Measurements from ENCODE around the gene TEAD4.

The TEAD4 gene

GRCh38 chr12:2960390-2960956, 1.3 kb downstream of the TEAD4 start:
- in situ Hi-C loops (cut with MboI; ENCODE audit: low sequenced_read_pairs) = no loop called here

- in situ Hi-C loops (cut with MboI; ENCODE audit: low sequenced_read_pairs) = no loop called here
Measured at GRCh38 chr12:2960996-2961616, 1.9 kb downstream of the TEAD4 start.

GRCh38 chr12:2961705-2962104, 2.5 kb downstream of the TEAD4 start:
- in situ Hi-C loops (cut with MboI; ENCODE audit: low sequenced_read_pairs) = no loop called here

- in situ Hi-C loops (cut with MboI; ENCODE audit: low sequenced_read_pairs) = no loop called here
Measured at GRCh38 chr12:2963154-2963759, 4.1 kb downstream of the TEAD4 start.

GRCh38 chr12:2963760-2964292, 4.6 kb downstream of the TEAD4 start:
- in situ Hi-C loops (cut with MboI; ENCODE audit: low sequenced_read_pairs) = no loop called here

- in situ Hi-C loops (cut with MboI; ENCODE audit: low sequenced_read_pairs) = no loop called here
Measured at GRCh38 chr12:2967651-2968050, 8.5 kb downstream of the TEAD4 start.

GRCh38 chr12:2970744-2971143, 11.5 kb downstream of the TEAD4 start:
- in situ Hi-C loops (cut with MboI; ENCODE audit: low sequenced_read_pairs) = no loop called here

GRCh38 chr12:2973566-2973965, 14.4 kb downstream of the TEAD4 start:
- in situ Hi-C loops (cut with MboI; ENCODE audit: low sequenced_read_pairs) = no loop called here

GRCh38 chr12:2974560-2974971, 15.4 kb downstream of the TEAD4 start:
- in situ Hi-C loops (cut with MboI; ENCODE audit: low sequenced_read_pairs) = no loop called here

GRCh38 chr12:2976581-2976996, 17.4 kb downstream of the TEAD4 start:
- in situ Hi-C loops (cut with MboI; ENCODE audit: low sequenced_read_pairs) = no loop called here

GRCh38 chr12:2977776-2978175, 18.6 kb downstream of the TEAD4 start:
- in situ Hi-C loops (cut with MboI; ENCODE audit: low sequenced_read_pairs) = no loop called here

GRCh38 chr12:2979806-2980205, 20.6 kb downstream of the TEAD4 start:
- in situ Hi-C loops (cut with MboI; ENCODE audit: low sequenced_read_pairs) = no loop called here

GRCh38 chr12:2980630-2981029, 21.4 kb downstream of the TEAD4 start:
- in situ Hi-C loops (cut with MboI; ENCODE audit: low sequenced_read_pairs) = no loop called here

- in situ Hi-C loops (cut with MboI; ENCODE audit: low sequenced_read_pairs) = no loop called here
Measured at GRCh38 chr12:2982361-2982760, 23.2 kb downstream of the TEAD4 start.

- in situ Hi-C loops (cut with MboI; ENCODE audit: low sequenced_read_pairs) = no loop called here
Measured at GRCh38 chr12:2984249-2984648, 25.1 kb downstream of the TEAD4 start.

GRCh38 chr12:2984698-2985097, 25.5 kb downstream of the TEAD4 start:
- in situ Hi-C loops (cut with MboI; ENCODE audit: low sequenced_read_pairs) = no loop called here

GRCh38 chr12:2986876-2987275, 27.7 kb downstream of the TEAD4 start:
- in situ Hi-C loops (cut with MboI; ENCODE audit: low sequenced_read_pairs) = no loop called here

GRCh38 chr12:2988494-2988893, 29.3 kb downstream of the TEAD4 start:
- in situ Hi-C loops (cut with MboI; ENCODE audit: low sequenced_read_pairs) = no loop called here

GRCh38 chr12:2992724-2993123, 33.5 kb downstream of the TEAD4 start:
- in situ Hi-C loops (cut with MboI; ENCODE audit: low sequenced_read_pairs) = no loop called here

GRCh38 chr12:2997989-2998670, 38.9 kb downstream of the TEAD4 start:
- in situ Hi-C loops (cut with MboI; ENCODE audit: low sequenced_read_pairs) = no loop called here

- in situ Hi-C loops (cut with MboI; ENCODE audit: low sequenced_read_pairs) = no loop called here
Measured at GRCh38 chr12:2998789-2999264, 39.6 kb downstream of the TEAD4 start.

All from HL-60/S4 treated with retinoic acid at 250 ng/mL for 4 days and 3 days (cell line).